Osteocyte (in vitro differentiated cells): Measurements from ENCODE around the gene FMNL2. TPM values are rescaled to one million over a fixed set of nuclear protein-coding genes. Genes with fewer than 3 reads are reported as not detected.

Source experiments
- DNase-seq: peaks from one replicate; pipeline ENCODE4 v3.0.0; 2021; ENCODE audit warnings: mixed read lengths; ENCODE audit not compliant: unreplicated experiment; ENCODE audit errors: extremely low spot score
- H3K27ac Mint-ChIP-seq: one replicate; pipeline ENCODE4 v1.8.0; 2021; ENCODE audit warnings: mild to moderate bottlenecking, mixed read lengths; ENCODE audit not compliant: unreplicated experiment
- H3K27me3 Mint-ChIP-seq: one replicate; pipeline ENCODE4 v1.8.0; 2021; ENCODE audit warnings: mixed read lengths; ENCODE audit not compliant: unreplicated experiment
- H3K36me3 Mint-ChIP-seq: one replicate; pipeline ENCODE4 v1.8.0; 2021; ENCODE audit warnings: mixed read lengths; ENCODE audit not compliant: unreplicated experiment
- H3K4me1 Mint-ChIP-seq: one replicate; pipeline ENCODE4 v1.8.0; 2021; ENCODE audit warnings: mixed read lengths; ENCODE audit not compliant: unreplicated experiment
- H3K4me3 Mint-ChIP-seq: one replicate; pipeline ENCODE4 v1.8.0; 2021; ENCODE audit warnings: mild to moderate bottlenecking, moderate library complexity, mixed read lengths; ENCODE audit not compliant: unreplicated experiment
- H3K9me3 Mint-ChIP-seq: one replicate; pipeline ENCODE4 v1.8.0; 2021; ENCODE audit warnings: mixed read lengths; ENCODE audit not compliant: unreplicated experiment
- total RNA-seq: library from RNA; stranded (reverse); gene quantifications from 2 replicates; pipeline ENCODE4 v1.2.1, GENCODE V29; 2021
- TF ChIP-seq, protein P1 (sequence below): fragments of 200-600 bp; sonication (generic); IDR thresholded peaks from 2 replicates; pipeline ENCODE4 v1.5.0; 2021; ENCODE audit warnings: antibody characterized with exemption, mild to moderate bottlenecking, moderate library complexity

The FMNL2 gene
- total RNA-seq, 1 donor from 2014 or later, result 45.3 TPM

GRCh38 chr2:152407204-152407721 lies 72.3 kb downstream of the FMNL2 start:
- peak overlapping the region; percentile 79 for H3K27ac Mint-ChIP-seq
- no peaks in the 10 kb centered on the region for H3K36me3 Mint-ChIP-seq
- H3K27me3 Mint-ChIP-seq, result no peaks in the 10 kb centered on the region
- no peak for DNase-seq
- H3K4me1 Mint-ChIP-seq, result peaks cover 59% of the 10 kb centered on the region
- peak overlapping the region; percentile 67 for H3K4me3 Mint-ChIP-seq
- TF ChIP-seq, protein P1, sequence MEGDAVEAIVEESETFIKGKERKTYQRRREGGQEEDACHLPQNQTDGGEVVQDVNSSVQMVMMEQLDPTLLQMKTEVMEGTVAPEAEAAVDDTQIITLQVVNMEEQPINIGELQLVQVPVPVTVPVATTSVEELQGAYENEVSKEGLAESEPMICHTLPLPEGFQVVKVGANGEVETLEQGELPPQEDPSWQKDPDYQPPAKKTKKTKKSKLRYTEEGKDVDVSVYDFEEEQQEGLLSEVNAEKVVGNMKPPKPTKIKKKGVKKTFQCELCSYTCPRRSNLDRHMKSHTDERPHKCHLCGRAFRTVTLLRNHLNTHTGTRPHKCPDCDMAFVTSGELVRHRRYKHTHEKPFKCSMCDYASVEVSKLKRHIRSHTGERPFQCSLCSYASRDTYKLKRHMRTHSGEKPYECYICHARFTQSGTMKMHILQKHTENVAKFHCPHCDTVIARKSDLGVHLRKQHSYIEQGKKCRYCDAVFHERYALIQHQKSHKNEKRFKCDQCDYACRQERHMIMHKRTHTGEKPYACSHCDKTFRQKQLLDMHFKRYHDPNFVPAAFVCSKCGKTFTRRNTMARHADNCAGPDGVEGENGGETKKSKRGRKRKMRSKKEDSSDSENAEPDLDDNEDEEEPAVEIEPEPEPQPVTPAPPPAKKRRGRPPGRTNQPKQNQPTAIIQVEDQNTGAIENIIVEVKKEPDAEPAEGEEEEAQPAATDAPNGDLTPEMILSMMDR, result peak; percentile 13
- H3K9me3 Mint-ChIP-seq, result no peaks in the 10 kb centered on the region

- no peaks in the 10 kb centered on the region for H3K27me3 Mint-ChIP-seq
- peak overlapping the region; percentile 79 for H3K27ac Mint-ChIP-seq
- no peak for DNase-seq
- no peak overlapping the region for H3K4me3 Mint-ChIP-seq
- peaks cover 54% of the 10 kb centered on the region for H3K4me1 Mint-ChIP-seq
- H3K36me3 Mint-ChIP-seq, result no peaks in the 10 kb centered on the region
- TF ChIP-seq, protein P1, result no peak
- H3K9me3 Mint-ChIP-seq, result no peaks in the 10 kb centered on the region
These were observed 72.8 kb downstream of the FMNL2 start for GRCh38 chr2:152407806-152408205.

DNA sequence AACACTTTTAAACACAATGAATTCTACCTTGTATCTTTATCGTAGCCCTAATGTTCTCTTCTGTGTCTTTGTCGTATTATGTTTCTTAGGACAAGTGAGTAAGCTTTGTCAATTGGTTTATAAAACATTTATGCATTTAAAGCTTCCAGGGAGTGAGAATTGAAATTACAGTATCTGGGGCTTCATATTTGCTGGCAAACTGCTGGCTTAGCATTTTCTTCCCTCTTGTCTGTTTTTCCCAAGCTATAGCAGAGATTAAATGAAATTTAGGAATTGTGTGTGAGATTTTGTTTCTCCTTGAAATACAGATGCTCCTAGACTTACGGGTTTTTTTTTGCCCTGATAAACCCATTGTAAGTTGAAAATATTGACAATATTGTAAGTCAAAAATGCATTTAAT lies 73.3 kb downstream of the FMNL2 start:
- H3K9me3 Mint-ChIP-seq, result no peaks in the 10 kb centered on the region

GRCh38 chr2:152409386-152410164 lies 74.6 kb downstream of the FMNL2 start:
- H3K4me1 Mint-ChIP-seq, result peaks cover 51% of the 10 kb centered on the region
- no peaks in the 10 kb centered on the region for H3K9me3 Mint-ChIP-seq
- H3K36me3 Mint-ChIP-seq, result no peaks in the 10 kb centered on the region
- TF ChIP-seq, protein P1, result no peak
- H3K27me3 Mint-ChIP-seq, result no peaks in the 10 kb centered on the region
- no peak overlapping the region for H3K27ac Mint-ChIP-seq
- no peak overlapping the region for H3K4me3 Mint-ChIP-seq
- no peak for DNase-seq

More for the DNA sequence above, 73.3 kb downstream of the FMNL2 start:
- Mint-ChIP-seq H3K36me3 (no peaks in the 10 kb centered on the region), H3K27me3 (no peaks in the 10 kb centered on the region), H3K27ac (peak overlapping the region; percentile 79), H3K4me3 (no peak overlapping the region), H3K4me1 (peaks cover 53% of the 10 kb centered on the region)
- TF ChIP-seq, protein P1, result no peak
- DNase-seq, result no peak

DNA sequence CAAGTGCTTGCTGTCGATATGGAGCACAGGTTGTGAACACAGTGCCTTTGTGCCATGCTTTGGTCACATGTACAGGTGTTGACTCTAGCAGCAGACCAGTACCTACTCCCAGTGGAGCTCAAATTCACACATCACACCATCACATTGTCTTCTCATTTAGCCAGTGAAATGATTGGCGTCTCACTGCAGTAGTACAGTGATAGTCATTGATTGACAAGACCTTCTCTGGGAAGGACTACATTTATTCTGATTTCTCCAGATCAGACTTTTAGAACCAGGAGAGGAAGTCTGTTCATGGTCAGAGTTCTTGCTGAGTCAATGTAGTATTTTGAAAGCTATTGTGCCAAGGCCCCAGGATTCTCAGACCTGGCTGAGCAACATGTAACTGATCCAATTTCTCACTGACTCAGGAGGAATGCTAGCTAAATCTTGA lies 75.2 kb downstream of the FMNL2 start:
- DNase-seq, result no peak
- H3K9me3 Mint-ChIP-seq, result no peaks in the 10 kb centered on the region
- peaks cover 51% of the 10 kb centered on the region for H3K4me1 Mint-ChIP-seq
- H3K36me3 Mint-ChIP-seq, result no peaks in the 10 kb centered on the region
- TF ChIP-seq, protein P1, result no peak
- no peaks in the 10 kb centered on the region for H3K27me3 Mint-ChIP-seq
- H3K27ac Mint-ChIP-seq, result no peak overlapping the region
- no peak overlapping the region for H3K4me3 Mint-ChIP-seq
